ENCODE results near the gene NUP93. TPM values are rescaled to one million over a fixed set of nuclear protein-coding genes. Genes with fewer than 3 reads are reported as not detected.

NUP93 gene
- total and polyA plus RNA-seq, 9 of the 15 experiments (the other 6 are each of a cell fraction or from before 2014, with no cell fraction given) = 92.0 to 162 (median 121) TPM

GRCh38 chr16:56729735-56730662 is at the start of gene NUP93 (continued):
- TF ChIP-seq, protein P1, sequence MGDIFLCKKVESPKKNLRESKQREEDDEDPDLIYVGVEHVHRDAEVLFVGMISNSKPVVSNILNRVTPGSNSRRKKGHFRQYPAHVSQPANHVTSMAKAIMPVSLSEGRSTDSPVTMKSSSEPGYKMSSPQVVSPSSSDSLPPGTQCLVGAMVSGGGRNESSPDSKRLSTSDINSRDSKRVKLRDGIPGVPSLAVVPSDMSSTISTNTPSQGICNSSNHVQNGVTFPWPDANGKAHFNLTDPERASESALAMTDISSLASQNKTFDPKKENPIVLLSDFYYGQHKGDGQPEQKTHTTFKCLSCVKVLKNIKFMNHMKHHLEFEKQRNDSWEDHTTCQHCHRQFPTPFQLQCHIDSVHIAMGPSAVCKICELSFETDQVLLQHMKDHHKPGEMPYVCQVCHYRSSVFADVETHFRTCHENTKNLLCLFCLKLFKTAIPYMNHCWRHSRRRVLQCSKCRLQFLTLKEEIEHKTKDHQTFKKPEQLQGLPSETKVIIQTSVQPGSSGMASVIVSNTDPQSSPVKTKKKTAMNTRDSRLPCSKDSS (IDR thresholded peaks at IDR 0.05; ENCODE audit: low read depth, partially characterized antibody) = no peak
- TF ChIP-seq NELFE (IDR thresholded peaks at IDR 0.05; ENCODE audit: insufficient read depth, insufficient read length) (no peak), PHF20 (IDR thresholded peaks at IDR 0.05; ENCODE audit: partially characterized antibody) (peak; percentile 80), HNRNPLL (IDR thresholded peaks at IDR 0.05; ENCODE audit: low read depth, low read length, poor library complexity, severe bottlenecking) (no peak), CAMTA2 (CRISPR knock-in tag; conservative IDR thresholded peaks at IDR 0.05) (no peak), KLF16 (IDR thresholded peaks at IDR 0.05) (no peak), ZHX1 (conservative IDR thresholded peaks at IDR 0.05; ENCODE audit: low read length) (no peak), SUPT5H (IDR thresholded peaks at IDR 0.05) (peak; percentile 94), ZNF77 (CRISPR knock-in tag; IDR thresholded peaks at IDR 0.05) (no peak), NFIX (CRISPR knock-in tag; IDR thresholded peaks at IDR 0.05; ENCODE audit: low read depth) (no peak), TCF7L2 (IDR thresholded peaks at IDR 0.05; ENCODE audit: low read depth, low read length) (no peak), PHF8 (IDR thresholded peaks at IDR 0.05; ENCODE audit: borderline replicate concordance, low read length) (peak; percentile 91; the same call in 1 of the 2 replicates), ZNF717 (CRISPR knock-in tag; IDR thresholded peaks at IDR 0.05) (no peak)
- TF ChIP-seq, protein P2, sequence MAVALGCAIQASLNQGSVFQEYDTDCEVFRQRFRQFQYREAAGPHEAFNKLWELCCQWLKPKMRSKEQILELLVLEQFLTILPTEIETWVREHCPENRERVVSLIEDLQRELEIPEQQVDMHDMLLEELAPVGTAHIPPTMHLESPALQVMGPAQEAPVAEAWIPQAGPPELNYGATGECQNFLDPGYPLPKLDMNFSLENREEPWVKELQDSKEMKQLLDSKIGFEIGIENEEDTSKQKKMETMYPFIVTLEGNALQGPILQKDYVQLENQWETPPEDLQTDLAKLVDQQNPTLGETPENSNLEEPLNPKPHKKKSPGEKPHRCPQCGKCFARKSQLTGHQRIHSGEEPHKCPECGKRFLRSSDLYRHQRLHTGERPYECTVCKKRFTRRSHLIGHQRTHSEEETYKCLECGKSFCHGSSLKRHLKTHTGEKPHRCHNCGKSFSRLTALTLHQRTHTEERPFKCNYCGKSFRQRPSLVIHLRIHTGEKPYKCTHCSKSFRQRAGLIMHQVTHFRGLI (CRISPR knock-in tag; IDR thresholded peaks at IDR 0.05) = no peak
- TF ChIP-seq, protein P3, sequence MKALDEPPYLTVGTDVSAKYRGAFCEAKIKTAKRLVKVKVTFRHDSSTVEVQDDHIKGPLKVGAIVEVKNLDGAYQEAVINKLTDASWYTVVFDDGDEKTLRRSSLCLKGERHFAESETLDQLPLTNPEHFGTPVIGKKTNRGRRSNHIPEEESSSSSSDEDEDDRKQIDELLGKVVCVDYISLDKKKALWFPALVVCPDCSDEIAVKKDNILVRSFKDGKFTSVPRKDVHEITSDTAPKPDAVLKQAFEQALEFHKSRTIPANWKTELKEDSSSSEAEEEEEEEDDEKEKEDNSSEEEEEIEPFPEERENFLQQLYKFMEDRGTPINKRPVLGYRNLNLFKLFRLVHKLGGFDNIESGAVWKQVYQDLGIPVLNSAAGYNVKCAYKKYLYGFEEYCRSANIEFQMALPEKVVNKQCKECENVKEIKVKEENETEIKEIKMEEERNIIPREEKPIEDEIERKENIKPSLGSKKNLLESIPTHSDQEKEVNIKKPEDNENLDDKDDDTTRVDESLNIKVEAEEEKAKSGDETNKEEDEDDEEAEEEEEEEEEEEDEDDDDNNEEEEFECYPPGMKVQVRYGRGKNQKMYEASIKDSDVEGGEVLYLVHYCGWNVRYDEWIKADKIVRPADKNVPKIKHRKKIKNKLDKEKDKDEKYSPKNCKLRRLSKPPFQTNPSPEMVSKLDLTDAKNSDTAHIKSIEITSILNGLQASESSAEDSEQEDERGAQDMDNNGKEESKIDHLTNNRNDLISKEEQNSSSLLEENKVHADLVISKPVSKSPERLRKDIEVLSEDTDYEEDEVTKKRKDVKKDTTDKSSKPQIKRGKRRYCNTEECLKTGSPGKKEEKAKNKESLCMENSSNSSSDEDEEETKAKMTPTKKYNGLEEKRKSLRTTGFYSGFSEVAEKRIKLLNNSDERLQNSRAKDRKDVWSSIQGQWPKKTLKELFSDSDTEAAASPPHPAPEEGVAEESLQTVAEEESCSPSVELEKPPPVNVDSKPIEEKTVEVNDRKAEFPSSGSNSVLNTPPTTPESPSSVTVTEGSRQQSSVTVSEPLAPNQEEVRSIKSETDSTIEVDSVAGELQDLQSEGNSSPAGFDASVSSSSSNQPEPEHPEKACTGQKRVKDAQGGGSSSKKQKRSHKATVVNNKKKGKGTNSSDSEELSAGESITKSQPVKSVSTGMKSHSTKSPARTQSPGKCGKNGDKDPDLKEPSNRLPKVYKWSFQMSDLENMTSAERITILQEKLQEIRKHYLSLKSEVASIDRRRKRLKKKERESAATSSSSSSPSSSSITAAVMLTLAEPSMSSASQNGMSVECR (CRISPR knock-in tag; IDR thresholded peaks at IDR 0.05) = peak; percentile 57

Measured in K562 (cell line).